Measurements from ENCODE around the gene ABHD16B. TPM values are rescaled to one million over a fixed set of nuclear protein-coding genes. Genes with fewer than 3 reads are reported as not detected.
A peak's percentile ranks its signal among the peaks of the same experiment; 100 is the strongest.
"Not testable (repeated sequence)": the region's sequence is repeated elsewhere in the genome, so short reads cannot be mapped to it uniquely, and the experiment has no call there.

ABHD16B gene
- total RNA-seq, 2 donors from 2014 or later = not detected

DNA sequence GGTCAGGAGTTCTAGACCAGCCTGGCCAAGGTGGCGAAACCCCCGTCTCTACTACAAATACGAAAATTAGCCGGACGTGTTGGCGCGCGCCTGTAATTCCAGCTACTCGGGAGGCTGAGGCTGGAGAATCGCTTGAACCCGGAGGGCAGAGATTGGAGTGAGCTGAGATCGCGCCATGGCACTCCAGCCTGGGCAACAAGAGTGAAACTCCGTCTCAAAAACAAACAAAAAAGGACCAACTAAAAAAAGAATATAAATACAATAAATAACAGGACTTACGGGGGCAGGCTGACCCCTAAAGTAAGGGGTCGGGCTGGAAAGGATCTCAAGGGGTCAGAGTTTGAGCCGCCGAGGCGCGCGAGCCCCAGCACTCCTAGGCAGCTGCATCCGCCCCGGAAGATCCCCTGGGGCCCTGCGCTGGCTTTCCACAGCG lies 3.3 kb downstream of the ABHD16B start:
- intact Hi-C loops (cut with DNase I) = loop anchor here in 1 of 2 donors (5.0 kb wide), 2 partner anchors 37 to 77 kb away; no protein-coding TSS in a partner anchor
- DNase-seq (ENCODE audit: low spot score) = no peak

DNA sequence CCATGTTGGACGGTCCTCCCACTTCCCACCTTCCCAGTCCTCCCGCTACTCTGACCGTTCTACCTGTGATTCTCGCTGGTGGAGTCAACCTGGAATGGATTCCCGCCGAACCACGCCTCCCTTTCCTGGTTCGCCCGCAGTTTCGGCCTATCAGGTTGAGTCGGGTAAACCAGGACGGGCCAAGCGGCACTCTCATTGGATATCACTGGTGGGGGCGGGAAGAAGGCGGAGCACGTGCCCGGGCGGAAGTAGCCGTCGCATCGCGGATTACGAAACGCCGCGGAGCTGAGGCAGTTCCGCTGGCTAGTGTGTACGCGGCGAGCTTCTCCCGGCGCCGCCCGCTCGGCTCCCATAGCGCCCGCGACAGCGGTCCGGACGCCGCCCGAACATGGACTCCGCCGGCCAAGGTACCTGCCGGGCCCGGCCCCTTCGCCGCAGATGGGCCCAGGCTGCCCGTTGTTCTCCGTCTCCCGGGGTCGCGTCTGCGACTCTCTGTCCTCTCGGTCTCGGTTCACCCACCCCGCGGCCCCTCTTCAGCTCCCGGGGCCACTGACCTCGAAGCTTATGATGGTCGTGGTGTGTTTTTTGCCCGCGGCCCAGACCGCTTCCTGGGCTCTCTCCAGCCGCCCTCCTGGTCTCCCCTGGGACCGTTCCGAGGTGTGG lies 3.8 kb downstream of the ABHD16B start, which contains the start of gene TPD52L2:
Gene TPD52L2, plus strand, starts transcription at position 293 of the 663 bp plus-strand sequence. Its CDS starts 96 bp downstream, at position 389.
- intact Hi-C loops (cut with DNase I) = loop anchor here in 1 of 2 donors (5.0 kb wide), 2 partner anchors 38 to 78 kb away; no protein-coding TSS in a partner anchor
- DNase-seq (ENCODE audit: low spot score) = peak; percentile 100

DNA sequence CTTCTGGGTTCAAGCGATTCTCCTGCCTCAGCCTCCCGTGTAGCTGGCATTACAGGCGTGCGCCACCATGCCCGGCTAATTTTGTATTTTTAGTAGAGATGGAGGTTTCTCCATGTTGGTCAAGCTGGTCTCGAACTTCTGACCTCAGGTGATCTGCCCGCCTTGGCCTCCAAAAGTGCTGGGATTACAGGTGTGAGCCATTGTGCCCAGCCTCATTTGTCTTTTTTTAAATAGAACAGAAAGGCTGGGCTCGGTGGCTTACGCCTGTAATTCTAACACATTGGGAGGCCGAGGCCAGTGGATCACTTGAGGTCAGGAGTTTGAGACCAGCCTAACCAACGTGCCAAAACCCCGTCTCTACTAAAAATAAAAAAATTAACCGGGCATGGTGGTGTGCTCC lies 5.7 kb downstream of the ABHD16B start:
- DNase-seq (ENCODE audit: low spot score); intact Hi-C loops (cut with DNase I): not testable (repeated sequence)

DNA sequence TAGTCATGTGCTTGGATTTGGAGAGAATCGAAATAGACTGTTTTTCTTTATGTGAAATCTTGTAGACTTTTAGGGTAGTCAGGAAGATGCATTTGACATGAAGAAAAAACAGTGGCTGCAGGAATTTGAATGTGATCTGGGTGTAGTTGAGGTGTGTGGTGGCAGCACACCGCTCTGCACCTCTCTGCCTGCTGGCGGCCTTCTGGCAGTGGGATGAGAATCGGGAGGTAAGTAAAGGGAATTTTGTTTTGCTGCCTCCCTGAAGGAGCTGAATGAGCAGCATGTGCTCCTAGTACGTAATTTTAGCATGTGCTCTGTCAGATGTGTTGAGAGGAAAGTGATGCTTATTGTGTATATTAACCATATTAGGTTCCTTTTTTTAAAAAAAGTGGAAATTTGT lies 7.0 kb downstream of the ABHD16B start:
- DNase-seq (ENCODE audit: low spot score) = no peak
- intact Hi-C loops (cut with DNase I) = no loop called here

DNA sequence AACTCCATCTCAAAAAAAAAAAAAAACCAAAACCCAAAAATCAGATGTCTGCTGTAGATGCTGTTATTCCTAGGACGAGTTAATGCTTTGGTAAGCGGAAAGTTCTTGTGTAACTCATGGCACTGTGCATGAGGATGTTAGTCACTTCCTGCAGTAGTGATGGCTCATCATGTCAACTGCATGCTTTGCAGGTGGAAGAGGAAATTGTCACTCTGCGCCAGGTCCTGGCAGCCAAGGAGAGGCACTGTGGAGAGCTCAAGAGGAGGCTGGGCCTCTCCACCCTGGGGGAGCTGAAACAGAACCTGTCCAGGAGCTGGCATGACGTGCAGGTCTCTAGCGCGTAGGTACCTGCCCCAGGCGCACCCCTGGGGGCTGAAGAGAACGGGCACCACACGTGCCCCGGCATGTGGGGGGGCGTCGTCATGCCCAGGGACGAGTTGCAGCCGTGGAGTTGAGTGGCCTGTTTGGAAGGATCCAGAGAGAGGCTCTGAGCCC lies 12.2 kb downstream of the ABHD16B start:
- intact Hi-C loops (cut with DNase I) = no loop called here
- DNase-seq (ENCODE audit: low spot score) = no peak

DNA sequence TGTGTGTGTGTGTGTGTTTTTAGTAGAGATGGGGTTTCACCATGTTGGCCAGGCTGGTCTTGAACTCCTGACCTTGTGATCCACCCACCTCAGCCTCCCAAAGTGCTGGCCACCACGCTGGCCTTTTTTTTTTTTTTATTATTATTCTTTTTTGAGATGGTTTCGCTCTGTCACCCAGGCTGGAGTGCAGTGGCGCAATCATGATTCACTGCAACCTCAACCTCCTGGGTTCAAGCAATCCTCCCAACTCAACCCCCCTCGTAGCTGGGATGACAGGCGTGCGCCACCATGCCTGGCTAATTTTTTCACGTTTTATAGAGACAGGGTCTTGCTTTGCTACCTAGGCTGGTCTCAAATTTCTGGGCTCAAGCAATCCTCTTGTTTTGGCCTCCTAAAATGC lies 12.9 kb downstream of the ABHD16B start:
- intact Hi-C loops (cut with DNase I); DNase-seq (ENCODE audit: low spot score): not testable (repeated sequence)

DNA sequence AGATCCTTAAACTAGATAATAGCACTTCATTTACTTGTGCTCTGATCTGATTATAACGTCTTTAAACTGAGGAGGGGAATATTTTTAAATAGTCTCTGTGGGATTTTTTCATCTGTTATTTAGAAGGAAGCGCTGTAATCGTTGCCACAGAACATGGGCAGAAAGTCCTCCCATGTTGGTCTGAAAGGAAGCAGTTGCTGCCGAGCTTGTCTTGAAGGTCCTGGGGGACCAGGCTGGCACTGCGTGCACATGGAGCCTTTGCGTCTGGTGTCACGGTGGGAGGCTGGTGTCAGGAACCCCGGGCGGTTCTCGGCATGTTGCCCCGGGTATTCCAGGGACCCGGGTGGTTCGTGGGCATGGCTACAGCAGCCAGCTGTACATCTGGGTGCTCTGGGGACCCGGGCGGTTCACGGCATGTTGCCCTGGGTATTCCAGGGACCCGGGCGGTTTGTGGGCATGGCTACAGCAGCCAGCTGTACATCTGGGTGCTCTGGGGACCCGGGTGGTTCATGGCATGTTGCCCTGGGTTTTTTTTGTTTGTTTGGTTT lies 15.3 kb downstream of the ABHD16B start:
- intact Hi-C loops (cut with DNase I) = no loop called here
- DNase-seq (ENCODE audit: low spot score) = no peak

DNA sequence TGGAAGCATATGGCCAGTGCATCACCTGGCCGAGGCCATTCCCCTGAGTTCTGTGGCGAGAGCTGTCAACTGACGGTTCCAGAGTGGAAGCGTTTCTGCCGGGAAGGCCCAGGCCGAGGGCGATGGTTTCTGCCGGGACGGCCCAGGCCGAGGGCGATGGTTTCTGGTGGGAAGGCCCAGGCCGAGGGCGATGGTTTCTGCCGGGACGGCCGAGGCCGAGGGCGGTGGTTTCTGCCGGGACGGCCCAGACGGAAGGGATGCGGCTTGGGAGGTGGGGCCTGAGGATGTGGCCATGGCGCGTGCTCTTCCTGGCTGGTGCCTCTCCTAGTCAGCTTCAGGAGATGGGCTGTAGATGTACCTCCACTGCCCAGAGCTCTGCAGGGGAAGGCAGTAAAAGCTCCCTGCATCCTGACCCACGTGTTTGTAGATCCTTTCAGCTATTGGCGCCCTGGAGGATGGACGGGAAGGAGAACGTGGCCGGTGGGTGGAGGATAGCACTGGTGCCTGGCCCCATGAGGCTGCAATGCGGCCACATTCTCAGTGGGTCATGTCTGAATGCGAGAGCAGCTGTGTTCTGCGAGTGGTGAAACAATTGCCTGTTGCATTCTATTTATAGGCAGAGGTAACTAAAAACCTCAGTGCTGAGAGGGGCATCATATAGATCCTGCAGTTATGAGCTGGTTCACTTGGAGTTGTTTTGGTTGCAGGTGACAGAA lies 16.6 kb downstream of the ABHD16B start:
- intact Hi-C loops (cut with DNase I) = no loop called here
- no peak for DNase-seq (ENCODE audit: low spot score)

DNA sequence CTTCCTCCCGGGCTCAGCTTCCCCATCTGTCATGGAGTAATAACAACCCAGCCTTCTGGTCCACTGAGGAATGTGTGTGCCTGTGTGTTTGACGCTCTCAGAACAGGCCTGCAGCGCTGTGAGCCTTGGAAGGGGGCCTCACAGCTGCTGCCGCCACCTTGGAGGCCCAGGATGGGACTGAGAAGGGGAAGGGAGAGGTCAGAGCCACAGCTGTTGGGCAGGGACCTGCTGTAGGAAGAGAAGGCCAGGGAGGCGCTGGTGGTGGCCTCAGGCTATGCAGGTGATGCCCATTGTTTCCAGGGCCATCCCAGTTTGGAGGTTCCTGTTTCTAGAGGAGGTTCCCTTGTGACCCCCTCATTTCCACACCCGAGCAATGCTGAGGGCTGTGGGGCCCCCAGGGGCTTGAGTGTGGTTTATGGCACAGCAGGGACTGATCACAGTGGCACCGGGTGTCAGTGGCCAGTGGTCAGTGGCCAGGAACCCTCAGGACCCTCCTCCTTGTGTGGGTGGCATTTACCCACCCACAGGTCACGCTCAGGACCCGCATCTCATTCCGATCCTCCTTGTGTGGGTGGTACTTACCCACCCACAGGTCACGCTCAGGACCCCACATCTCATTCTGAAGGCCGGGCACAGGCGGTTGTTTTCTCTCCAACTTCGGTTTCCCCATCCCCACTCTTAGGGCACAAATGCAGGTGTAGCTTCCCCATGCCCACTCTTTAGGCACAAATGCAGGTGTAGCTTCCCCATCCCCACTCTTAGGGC lies 17.8 kb downstream of the ABHD16B start:
- no peak for DNase-seq (ENCODE audit: low spot score)
- intact Hi-C loops (cut with DNase I) = no loop called here

DNA sequence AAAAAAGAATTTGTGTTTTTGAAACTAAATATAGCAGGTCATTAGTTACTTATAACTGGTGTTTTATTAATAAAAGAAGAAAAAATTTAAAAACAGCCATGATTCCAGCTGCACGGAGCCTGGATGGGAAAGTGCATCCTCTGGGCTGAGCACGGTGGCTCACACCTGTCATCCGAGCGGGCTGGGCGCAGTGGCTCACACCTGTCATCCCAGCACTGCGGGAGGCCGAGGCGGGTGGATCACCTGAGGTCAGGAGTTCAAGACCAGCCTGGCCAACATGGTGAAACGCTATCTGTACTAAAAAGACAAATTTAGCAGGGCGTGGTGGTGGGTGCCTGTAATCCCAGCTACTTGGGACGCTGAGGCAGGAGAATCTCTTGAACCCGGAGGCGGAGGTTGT lies 19.6 kb downstream of the ABHD16B start:
- intact Hi-C loops (cut with DNase I) = not testable (repeated sequence)

DNA sequence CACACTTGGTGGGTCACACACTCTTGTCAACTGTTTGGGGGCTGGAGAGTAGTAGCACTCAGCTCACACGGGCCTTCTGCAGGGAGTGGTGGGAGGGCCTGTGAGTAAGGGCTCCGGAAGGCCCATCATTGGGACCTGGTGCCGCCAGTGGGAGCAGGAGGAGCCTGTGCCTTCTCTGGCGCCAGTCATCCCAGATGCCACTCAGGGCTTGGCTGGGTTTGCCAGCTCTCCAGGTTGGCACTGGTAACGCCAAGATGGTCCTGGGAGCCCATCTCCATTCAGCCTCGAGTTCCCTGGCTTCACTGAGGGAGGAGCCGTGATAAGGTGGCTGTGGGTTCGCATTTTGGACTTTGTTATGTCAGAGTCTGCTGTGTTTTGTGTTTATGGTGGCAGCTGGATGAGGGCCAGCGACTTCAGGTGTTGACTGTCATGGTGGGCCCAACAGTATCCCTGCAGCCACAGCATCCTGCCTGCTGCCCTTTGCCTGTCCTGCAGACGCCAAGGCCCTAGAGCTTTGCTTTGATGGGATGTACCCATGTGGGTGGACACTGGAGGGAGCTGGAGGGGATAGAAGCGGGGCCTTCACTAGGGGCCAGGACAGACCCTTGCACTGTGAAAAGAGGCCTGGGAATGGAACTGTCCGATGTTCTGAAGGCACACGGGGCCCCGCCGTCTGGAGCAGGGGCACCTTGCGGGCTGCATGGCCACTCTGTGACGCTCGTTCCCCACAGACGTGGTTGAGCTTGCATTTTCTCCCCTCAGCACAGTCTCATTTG lies 20.3 kb downstream of the ABHD16B start:
- intact Hi-C loops (cut with DNase I) = no loop called here
- DNase-seq (ENCODE audit: low spot score) = no peak

More for the DNA sequence above, 19.6 kb downstream of the ABHD16B start:
- DNase-seq (ENCODE audit: low spot score) = not testable (repeated sequence)

DNA sequence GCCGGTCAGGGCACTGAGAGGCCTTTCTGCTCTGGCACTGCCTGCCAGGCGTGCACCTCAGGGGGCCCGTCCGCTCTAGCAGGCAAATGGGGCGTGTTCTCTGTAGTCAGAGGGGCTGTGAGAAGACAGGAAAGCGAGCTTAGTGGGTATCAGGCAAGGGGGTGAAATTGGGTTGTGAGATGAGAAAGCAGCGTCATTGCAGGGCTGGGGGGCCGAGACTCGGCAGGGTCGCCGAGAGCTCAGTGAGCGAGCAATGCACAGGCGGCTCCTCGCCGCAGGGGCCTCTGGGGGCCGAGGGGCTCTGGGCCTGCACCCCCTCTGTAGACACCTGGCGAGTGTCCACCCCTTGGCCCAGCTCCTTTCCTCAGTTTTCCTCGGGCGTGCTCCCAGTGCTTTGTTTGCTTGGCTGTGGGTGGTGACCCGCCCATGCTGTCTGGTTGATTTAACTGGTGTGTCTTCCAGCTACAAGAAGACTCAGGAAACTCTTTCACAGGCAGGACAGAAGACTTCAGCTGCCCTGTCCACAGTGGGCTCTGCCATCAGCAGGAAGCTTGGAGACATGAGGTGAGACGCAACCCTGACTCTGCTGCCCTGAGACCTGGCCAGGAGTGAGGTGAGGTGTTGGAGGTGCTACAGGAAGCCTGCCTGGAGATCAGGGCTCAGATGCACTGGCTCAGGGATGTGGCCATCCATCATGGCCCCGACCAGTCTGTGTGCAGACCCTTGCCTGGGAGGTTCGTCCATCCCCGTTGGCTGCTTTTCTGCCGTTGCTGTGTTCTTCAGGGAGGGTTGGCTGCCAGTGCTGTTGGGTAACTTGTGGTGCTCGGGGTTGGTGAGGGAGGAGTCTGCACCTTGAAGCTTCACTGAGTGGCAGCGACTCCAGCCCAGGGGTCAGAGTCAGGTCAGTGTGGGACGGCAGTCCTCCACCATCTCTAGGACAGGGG lies 21.2 kb downstream of the ABHD16B start:
- no peak for DNase-seq (ENCODE audit: low spot score)
- intact Hi-C loops (cut with DNase I) = no loop called here

DNA sequence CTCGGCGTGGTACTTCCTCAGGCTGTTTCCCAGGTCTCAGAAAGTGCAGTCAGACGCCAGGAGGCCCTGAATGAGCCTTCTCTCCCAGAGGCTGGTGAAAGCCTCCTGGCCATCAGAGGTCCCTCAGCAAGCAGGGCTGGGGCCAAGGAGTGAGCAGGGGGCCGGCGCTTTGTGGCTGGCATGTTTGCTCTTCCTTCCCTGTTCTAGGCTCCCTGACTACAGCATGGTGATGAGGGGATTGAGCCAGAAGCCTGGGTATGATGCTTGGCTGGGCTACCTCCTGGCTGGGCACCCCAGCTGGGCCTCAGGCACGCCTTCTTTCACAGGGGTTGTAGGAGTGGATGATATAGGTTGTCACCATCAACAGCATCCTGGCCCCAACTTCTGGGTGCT lies 21.9 kb downstream of the ABHD16B start:
- no peak for DNase-seq (ENCODE audit: low spot score)
- intact Hi-C loops (cut with DNase I) = no loop called here

DNA sequence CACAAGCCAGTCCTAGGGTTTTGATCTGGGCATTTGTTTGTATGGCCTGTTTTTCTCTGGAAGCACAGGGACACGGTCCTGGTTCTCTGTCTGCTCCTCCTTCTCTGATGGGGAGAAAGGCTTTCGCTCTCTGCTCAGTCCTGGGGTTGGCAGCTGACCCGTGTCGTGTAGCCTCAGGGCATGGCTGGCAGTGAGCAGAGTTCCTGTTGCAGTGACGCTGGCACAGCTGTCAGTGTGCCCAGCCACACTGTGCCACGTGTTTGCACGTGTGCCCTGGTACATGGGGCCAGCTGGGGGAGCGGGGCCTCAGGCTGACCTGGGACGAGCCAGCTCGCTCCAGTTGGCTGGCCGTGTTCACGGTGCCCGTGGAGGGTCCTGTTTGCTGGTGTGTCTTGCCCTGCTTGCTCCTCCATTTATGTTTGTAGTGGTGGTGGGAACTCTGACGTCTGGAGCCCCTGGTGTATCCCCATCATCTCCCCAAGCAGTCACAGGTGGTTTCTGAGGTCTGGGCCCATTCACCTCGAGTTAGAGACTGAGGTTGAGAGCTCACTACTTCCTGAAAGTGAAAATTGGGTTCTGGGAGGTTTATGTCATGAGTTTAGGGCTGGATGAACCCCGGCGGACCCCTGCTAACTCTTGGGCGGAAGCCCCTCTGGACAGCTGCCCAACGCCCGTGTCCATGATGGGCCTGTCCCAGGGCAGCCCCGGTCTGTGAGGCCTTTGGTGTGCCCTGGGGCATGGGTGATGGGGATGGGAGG lies 23.4 kb downstream of the ABHD16B start:
- no peak for DNase-seq (ENCODE audit: low spot score)
- intact Hi-C loops (cut with DNase I) = no loop called here

DNA sequence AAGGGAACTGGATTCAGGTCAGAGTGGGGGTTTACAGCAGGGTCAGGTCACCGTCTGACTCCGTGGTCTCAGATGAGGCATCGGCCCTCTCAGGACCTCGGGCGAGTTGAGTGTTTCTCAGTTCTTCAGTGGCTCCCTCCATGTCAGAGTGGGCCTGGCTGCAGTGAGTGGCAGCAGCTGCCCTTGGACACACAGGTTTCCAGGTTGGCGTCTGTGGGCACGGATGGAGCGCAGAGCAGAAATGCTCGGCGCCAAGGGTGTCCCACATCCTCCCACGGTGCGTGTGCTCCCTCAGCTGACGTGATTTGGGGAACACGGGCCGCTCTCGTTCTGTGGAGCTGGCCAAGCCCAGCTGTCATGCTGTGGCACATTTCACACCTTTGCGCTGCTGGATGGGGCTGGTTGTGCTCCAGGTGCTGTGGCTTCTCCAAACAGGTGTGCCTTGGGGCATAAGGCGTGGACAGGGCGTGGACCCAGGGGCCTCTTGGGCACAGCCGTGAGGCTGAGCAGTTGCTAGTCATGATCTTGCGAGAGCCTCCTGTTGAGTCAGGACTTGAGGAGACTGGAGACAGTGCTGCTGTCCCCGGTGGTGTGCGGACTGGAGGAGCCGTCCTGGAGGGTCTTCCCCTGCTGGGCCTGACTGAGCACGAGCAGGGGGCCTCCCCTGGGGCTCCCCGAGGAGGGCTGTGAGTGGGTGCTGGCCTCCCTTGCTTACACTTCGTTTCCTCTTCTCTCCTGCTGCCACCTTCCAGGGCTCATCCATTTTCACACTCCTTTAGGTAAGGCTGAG lies 24.2 kb downstream of the ABHD16B start:
- DNase-seq (ENCODE audit: low spot score) = no peak
- intact Hi-C loops (cut with DNase I) = no loop called here

DNA sequence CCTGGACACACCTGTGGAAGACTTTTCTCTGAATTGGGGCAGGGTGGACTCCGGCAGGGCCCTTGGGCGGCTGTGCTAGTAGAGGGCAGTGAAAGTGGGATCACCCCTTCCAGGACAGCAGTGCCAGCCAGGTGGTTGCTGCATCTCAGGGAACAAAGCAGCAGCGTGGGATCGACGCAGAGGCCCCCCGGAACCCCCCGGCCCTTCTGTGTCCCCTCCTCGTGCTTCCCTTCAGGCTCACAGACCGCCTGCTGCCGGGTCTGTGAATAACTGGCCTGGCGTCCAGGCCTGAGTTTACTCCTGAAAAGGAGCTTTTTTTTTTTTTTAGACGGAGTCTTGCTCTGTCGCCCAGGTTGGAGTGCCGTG lies 24.7 kb downstream of the ABHD16B start:
- DNase-seq (ENCODE audit: low spot score) = no peak
- intact Hi-C loops (cut with DNase I) = no loop called here

Data from posterior vena cava (tissue), 2 donors.